ENCODE data around the gene WDCP.

DNA sequence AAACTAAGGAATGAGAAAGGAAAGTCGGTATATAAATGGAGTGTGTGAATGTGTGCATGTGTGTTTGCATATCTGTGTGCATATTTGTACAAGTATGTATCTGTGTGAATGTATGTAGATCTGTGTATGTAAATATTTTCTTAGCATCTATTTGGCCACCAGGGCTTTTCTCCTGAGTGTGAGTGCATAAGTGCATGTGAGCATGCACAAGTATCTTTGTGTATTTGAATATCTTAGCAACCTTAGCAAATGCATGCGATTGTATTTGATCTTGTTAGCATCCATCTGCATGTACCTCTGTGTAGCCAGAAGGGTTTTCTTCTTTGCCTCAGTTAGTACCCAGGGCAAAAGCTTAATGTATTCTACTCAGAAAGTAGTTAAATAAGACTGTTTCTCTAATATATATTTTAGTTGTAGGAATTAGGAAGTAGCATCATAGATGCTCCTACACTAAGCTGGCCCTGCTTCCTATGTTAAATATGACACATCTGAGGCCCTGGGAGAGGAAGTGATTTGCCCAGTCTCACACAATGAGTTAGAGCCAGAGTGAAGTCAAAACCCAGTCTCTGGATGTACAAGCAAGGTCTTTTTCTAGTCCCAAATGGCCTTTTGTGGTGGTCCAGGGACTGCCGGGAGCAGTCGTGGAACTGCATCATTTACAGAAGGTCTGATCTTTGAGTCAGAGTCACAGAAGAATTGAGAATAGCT, 11.5 kb upstream of the WDCP start:
- TF ChIP-seq POLR2AphosphoS5 (IDR thresholded peaks at IDR 0.05; ENCODE audit: insufficient read depth, low read depth, low read length) (no peak), MAX (IDR thresholded peaks at IDR 0.05; ENCODE audit: insufficient read depth, insufficient read length) (no peak), POLR2A (IDR thresholded peaks at IDR 0.05; ENCODE audit: low read depth, low read length) (no peak), MYC (IDR thresholded peaks at IDR 0.05; ENCODE audit: low read depth, low read length) (no peak), EZH2 (IDR thresholded peaks at IDR 0.05; ENCODE audit: borderline replicate concordance, low read depth, low read length, severe bottlenecking) (no peak), JUN (IDR thresholded peaks at IDR 0.05; ENCODE audit: borderline replicate concordance, insufficient read depth, insufficient read length, low read depth) (no peak)
- TF ChIP-seq, protein P1, sequence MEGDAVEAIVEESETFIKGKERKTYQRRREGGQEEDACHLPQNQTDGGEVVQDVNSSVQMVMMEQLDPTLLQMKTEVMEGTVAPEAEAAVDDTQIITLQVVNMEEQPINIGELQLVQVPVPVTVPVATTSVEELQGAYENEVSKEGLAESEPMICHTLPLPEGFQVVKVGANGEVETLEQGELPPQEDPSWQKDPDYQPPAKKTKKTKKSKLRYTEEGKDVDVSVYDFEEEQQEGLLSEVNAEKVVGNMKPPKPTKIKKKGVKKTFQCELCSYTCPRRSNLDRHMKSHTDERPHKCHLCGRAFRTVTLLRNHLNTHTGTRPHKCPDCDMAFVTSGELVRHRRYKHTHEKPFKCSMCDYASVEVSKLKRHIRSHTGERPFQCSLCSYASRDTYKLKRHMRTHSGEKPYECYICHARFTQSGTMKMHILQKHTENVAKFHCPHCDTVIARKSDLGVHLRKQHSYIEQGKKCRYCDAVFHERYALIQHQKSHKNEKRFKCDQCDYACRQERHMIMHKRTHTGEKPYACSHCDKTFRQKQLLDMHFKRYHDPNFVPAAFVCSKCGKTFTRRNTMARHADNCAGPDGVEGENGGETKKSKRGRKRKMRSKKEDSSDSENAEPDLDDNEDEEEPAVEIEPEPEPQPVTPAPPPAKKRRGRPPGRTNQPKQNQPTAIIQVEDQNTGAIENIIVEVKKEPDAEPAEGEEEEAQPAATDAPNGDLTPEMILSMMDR (IDR thresholded peaks at IDR 0.05; ENCODE audit: extremely low read depth in 1 of 2, insufficient read depth in 1 of 2, low read depth in 1 of 2, low read length in 2 of 2) = no peak
